ENCODE data around the gene CXCR1. TPM values are rescaled to one million over a fixed set of nuclear protein-coding genes. Genes with fewer than 3 reads are reported as not detected.

CXCR1 gene
- polyA plus RNA-seq (12.7 to 23.5 TPM (median 14.5 TPM) in 3 replicates), polyA minus RNA-seq (30.0 to 44.4 TPM (median 30.2 TPM) in 3 replicates)
- polyA plus RNA-seq (2011; ENCODE audit: low read depth), result 0.27 TPM
- 6.7 and 8.1 TPM in 2 replicates for polyA plus RNA-seq (2011; cell fraction: cytosol; rRNA removed)
- polyA plus RNA-seq (2011; cell fraction: nucleus; rRNA removed), result 36.7 and 36.8 TPM in 2 replicates
- 3.3 and 16.8 TPM in 2 replicates for polyA plus RNA-seq (2012; ENCODE audit: low replicate concordance)
- 9.6 TPM for polyA minus RNA-seq (2011; cell fraction: cytosol; rRNA and poly(A)+ RNA removed)
- polyA minus RNA-seq (2011; cell fraction: nucleus; rRNA and poly(A)+ RNA removed), result 26.7 and 37.2 TPM in 2 replicates

DNA sequence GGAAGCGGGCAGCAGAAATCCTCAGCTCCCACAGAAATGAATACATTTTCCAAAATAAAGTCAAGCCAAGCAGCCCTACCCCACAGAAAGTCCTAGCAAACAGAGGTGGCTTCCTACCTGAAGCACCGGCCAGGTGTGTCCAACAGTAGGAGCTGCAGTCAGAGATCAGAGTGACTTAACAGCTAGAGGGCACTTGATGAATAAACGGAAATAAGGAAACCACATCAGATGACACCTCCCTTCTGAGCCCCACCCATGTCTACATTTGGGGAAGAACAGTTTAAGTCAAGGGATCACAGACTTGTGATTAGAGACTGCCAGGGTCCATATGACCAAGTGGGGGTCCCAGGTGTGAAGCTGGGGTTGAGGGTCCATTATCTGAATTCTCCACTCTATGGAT, at the start of gene CXCR1:
Gene CXCR1, minus strand, starts transcription at position 172 of the 400 bp plus-strand sequence. CDS start 1,751 bp downstream, outside the sequence.
- Histone ChIP-seq H3K36me3 (ENCODE audit: control insufficient read depth in 2 of 2, extremely low read depth in 1 of 2, insufficient read depth in 2 of 2, low read length in 2 of 2) (no peaks in the 10 kb centered on the region), H3K9me3 (ENCODE audit: control insufficient read depth, low read depth, low read length) (no peaks in the 10 kb centered on the region), H3K79me2 (ENCODE audit: control insufficient read depth, insufficient read depth, low read length) (no peaks in the 10 kb centered on the region), H3K4me3 (ENCODE audit: control insufficient read depth in 2 of 3, extremely low read depth in 1 of 3, insufficient read depth in 2 of 3, low read depth in 1 of 3, low read length in 3 of 3) (peak within 1 kb of the TSS; percentile 19 to 21 (median 20)), H3K4me1 (ENCODE audit: control insufficient read depth, extremely low read depth, insufficient read depth, low read length) (peaks cover 41% of the 10 kb centered on the region), H3K4me2 (ENCODE audit: control insufficient read depth, extremely low read depth, insufficient read depth, low read depth, low read length) (peak within 1 kb of the TSS; percentile 76), H2AFZ (ENCODE audit: control insufficient read depth, low read length) (peak within 1 kb of the TSS; percentile 5), H3K9me1 (ENCODE audit: control insufficient read depth, extremely low read depth, insufficient read depth, low read length) (no peaks in the 10 kb centered on the region), H4K20me1 (ENCODE audit: control insufficient read depth, extremely low read depth, insufficient read depth, low read length) (no peaks in the 10 kb centered on the region), H3K9ac (ENCODE audit: control insufficient read depth, extremely low read depth, insufficient read depth, low read length) (no peak within 1 kb of the TSS), H3K27ac (ENCODE audit: control insufficient read depth, insufficient read depth, low read length) (peak within 1 kb of the TSS; percentile 34), H3K27me3 (ENCODE audit: control insufficient read depth, extremely low read depth, insufficient read depth, low read length) (no peaks in the 10 kb centered on the region)
- DNase-seq (ENCODE audit: low read depth, low spot score) (no peak), FAIRE-seq (peak; percentile 100)
- dilution Hi-C loops (cut with MboI; ENCODE audit: extremely low pct_ligation_motif_present, low sequenced_read_pairs), result no loop called here
- no peak for TF ChIP-seq EZH2 (IDR thresholded peaks at IDR 0.05; ENCODE audit: low read length)
- peak in 2 of 3 experiments; percentile 16 to 32 for TF ChIP-seq CTCF (optimal IDR thresholded peaks at IDR 0.05 in 1 of 3, IDR thresholded peaks at IDR 0.05 in 1 of 3, conservative IDR thresholded peaks at IDR 0.05 in 1 of 3; ENCODE audit: extremely low read depth in 1 of 3, insufficient read depth in 2 of 3, low read length in 3 of 3)

- FAIRE-seq (no peak), DNase-seq (ENCODE audit: low read depth, low spot score) (no peak)
- peak overlapping the region; percentile 92 for H3K27ac ChIP-seq (ENCODE audit: control insufficient read depth, insufficient read depth, low read length)
- H3K9ac ChIP-seq (ENCODE audit: control insufficient read depth, extremely low read depth, insufficient read depth, low read length), result peak overlapping the region; percentile 94
- H3K9me1 ChIP-seq (ENCODE audit: control insufficient read depth, extremely low read depth, insufficient read depth, low read length), result peaks cover 1% of the 10 kb centered on the region
- TF ChIP-seq CTCF (optimal IDR thresholded peaks at IDR 0.05 in 1 of 3, IDR thresholded peaks at IDR 0.05 in 1 of 3, conservative IDR thresholded peaks at IDR 0.05 in 1 of 3; ENCODE audit: extremely low read depth in 1 of 3, insufficient read depth in 2 of 3, low read length in 3 of 3) (no peak), EZH2 (IDR thresholded peaks at IDR 0.05; ENCODE audit: low read length) (no peak)
- H4K20me1 ChIP-seq (ENCODE audit: control insufficient read depth, extremely low read depth, insufficient read depth, low read length), result peaks cover 9% of the 10 kb centered on the region
- H3K79me2 ChIP-seq (ENCODE audit: control insufficient read depth, insufficient read depth, low read length), result peaks cover 41% of the 10 kb centered on the region
- peaks cover 4 to 7% of the 10 kb centered on the region in 2 experiments for H3K36me3 ChIP-seq (ENCODE audit: control insufficient read depth in 2 of 2, extremely low read depth in 1 of 2, insufficient read depth in 2 of 2, low read length in 2 of 2)
- H3K27me3 ChIP-seq (ENCODE audit: control insufficient read depth, extremely low read depth, insufficient read depth, low read length), result no peaks in the 10 kb centered on the region
- no peaks in the 10 kb centered on the region for H3K9me3 ChIP-seq (ENCODE audit: control insufficient read depth, low read depth, low read length)
- dilution Hi-C loops (cut with MboI; ENCODE audit: extremely low pct_ligation_motif_present, low sequenced_read_pairs), result no loop called here
- peak overlapping the region; percentile 90 to 96 (median 94) for H3K4me3 ChIP-seq (ENCODE audit: control insufficient read depth in 2 of 3, extremely low read depth in 1 of 3, insufficient read depth in 2 of 3, low read depth in 1 of 3, low read length in 3 of 3)
- peak overlapping the region; percentile 96 for H2AFZ ChIP-seq (ENCODE audit: control insufficient read depth, low read length)
- H3K4me2 ChIP-seq (ENCODE audit: control insufficient read depth, extremely low read depth, insufficient read depth, low read depth, low read length), result peak overlapping the region; percentile 80
- H3K4me1 ChIP-seq (ENCODE audit: control insufficient read depth, extremely low read depth, insufficient read depth, low read length), result peaks cover 27% of the 10 kb centered on the region
These were observed 49.5 kb upstream of the CXCR1 start for GRCh38 chr2:218216336-218216673.

All from keratinocyte (primary cell).